ENCODE results near the gene MAFF. TPM values are rescaled to one million over a fixed set of nuclear protein-coding genes. Genes with fewer than 3 reads are reported as not detected.

Gene MAFF
- total RNA-seq, 2 experiments from 2014 or later = 25.6 to 27.3 TPM

DNA sequence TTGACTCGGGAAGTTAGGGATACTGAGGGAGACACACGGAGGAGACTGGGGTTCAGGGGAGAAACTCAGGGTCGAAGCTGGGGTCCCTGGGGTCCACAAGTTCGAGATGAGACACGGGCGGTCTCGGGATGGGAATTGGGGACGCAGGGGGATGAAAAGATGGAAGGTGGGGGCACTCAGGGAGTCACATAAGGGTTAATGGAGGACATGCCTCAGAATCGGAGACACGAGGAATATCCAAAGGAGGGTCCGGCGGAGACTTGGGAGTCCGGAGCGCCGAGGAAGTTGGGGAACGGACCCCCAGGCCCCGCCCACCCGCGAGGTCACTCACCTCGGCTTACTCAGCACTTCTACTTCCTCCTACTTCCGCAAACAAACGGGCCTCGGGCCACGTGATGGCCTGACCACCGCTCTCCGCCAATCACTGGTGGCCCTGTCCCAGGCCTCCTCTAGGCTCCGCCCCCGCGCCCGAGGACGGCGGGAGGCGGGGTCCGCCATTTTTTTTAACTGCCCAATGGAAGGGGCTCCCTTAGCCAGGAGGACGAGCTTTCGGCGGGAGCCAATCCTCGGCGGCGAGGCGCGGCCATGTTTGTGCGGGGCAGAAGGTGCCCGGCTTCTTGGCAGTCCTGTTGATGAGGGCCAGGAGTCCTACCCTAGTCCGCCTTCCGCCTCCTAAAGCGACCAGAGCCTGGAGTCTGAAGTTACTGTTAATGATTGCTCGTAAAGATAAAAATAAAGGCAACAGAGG is 20.2 kb upstream of the MAFF start, which contains the start of gene PLA2G6:
PLA2G6 (minus strand) TSS at position 378 of the 748 bp plus-strand sequence. CDS start 12,404 bp downstream, outside the sequence.
- intact Hi-C loops (cut with DNase I, micrococcal nuclease) = loop anchor here (1.0 to 10.0 kb wide), 7 partner anchors 19 to 393 kb away; partner anchors contain the start of genes DMC1 (in 2 of the 2), MAFF (in 2 of the 2), TMEM184B (in 2 of the 2) and PICK1 (in 1 of the 2)
- CTCF ChIA-PET = interaction anchor here (0.6 to 1.2 kb wide), 2 partner anchors 30 to 110 kb away, joined by 3 to 4 read pairs; no protein-coding TSS in a partner anchor

DNA sequence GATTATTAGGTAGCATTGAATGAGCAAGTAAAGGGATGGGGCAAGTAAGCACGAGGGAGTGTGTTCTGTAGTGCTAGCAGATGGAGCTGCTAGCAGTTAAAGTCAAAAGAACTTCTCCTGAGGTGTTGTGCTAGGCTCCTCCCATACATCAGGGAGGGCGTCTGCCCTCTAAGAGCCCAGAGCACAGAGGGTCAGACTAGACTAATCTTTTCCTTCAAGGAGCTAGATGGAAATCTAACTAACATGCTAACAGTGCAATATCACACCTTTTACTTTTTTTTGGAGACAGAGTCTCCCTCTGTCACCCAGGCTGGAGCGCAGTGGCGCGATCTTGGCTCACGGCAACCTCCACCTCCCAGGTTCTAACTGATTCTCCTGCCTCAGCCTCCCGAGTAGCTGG is 17.0 kb upstream of the MAFF start:
- no peak overlapping the region for H3K27ac ChIP-seq (ENCODE audit: low read depth in 1 of 2, low read length in 2 of 2)
- Mint-ChIP-seq H3K27me3 (no peaks in the 10 kb centered on the region), H3K36me3 (ENCODE audit: low read depth) (peaks cover 11% of the 10 kb centered on the region), H3K9me3 (no peaks in the 10 kb centered on the region), H3K4me1 (ENCODE audit: low read depth) (peaks cover 23% of the 10 kb centered on the region), H3K27ac (no peak overlapping the region), H3K4me3 (no peak overlapping the region)
- peaks cover 21% of the 10 kb centered on the region for H3K4me1 ChIP-seq (ENCODE audit: insufficient read depth, low read length)
- H3K9me3 ChIP-seq (ENCODE audit: control insufficient read depth in 1 of 2, insufficient read depth in 1 of 2, low read length in 2 of 2) = no peaks in the 10 kb centered on the region
- TF ChIP-seq, protein P1, sequence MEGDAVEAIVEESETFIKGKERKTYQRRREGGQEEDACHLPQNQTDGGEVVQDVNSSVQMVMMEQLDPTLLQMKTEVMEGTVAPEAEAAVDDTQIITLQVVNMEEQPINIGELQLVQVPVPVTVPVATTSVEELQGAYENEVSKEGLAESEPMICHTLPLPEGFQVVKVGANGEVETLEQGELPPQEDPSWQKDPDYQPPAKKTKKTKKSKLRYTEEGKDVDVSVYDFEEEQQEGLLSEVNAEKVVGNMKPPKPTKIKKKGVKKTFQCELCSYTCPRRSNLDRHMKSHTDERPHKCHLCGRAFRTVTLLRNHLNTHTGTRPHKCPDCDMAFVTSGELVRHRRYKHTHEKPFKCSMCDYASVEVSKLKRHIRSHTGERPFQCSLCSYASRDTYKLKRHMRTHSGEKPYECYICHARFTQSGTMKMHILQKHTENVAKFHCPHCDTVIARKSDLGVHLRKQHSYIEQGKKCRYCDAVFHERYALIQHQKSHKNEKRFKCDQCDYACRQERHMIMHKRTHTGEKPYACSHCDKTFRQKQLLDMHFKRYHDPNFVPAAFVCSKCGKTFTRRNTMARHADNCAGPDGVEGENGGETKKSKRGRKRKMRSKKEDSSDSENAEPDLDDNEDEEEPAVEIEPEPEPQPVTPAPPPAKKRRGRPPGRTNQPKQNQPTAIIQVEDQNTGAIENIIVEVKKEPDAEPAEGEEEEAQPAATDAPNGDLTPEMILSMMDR (IDR thresholded peaks at IDR 0.05) = no peak
- H3K27me3 ChIP-seq (ENCODE audit: control insufficient read depth in 1 of 2, insufficient read depth in 2 of 2, low read length in 2 of 2) = no peaks in the 10 kb centered on the region
- no peaks in the 10 kb centered on the region for H3K36me3 ChIP-seq (ENCODE audit: insufficient read depth, low read length)
- no peak overlapping the region for H3K4me3 ChIP-seq (ENCODE audit: low read length)
- intact Hi-C loops (cut with DNase I, micrococcal nuclease) = loop anchor here (5.0 to 10.0 kb wide), 5 partner anchors 33 to 390 kb away; partner anchors contain the start of genes DMC1 (in 2 of the 2), TMEM184B (in 2 of the 2) and PICK1 (in 1 of the 2)
- ATAC-seq (ENCODE audit: poor library complexity) (no peak), DNase-seq (no peak)
- ChIA-PET CTCF (no interaction called here), POLR2A (interaction anchor here (0.6 to 1.3 kb wide), 2 partner anchors 30 to 87 kb away, joined by 3 to 4 read pairs; no protein-coding TSS in a partner anchor)

More for the DNA sequence above, 20.2 kb upstream of the MAFF start, which contains the start of gene PLA2G6:
- Mint-ChIP-seq H3K36me3 (ENCODE audit: low read depth) (peaks cover 12% of the 10 kb centered on the region), H3K9me3 (no peaks in the 10 kb centered on the region), H3K27ac (peak within 1 kb of the TSS; percentile 89), H3K27me3 (no peaks in the 10 kb centered on the region), H3K4me3 (peak within 1 kb of the TSS; percentile 94), H3K4me1 (ENCODE audit: low read depth) (peaks cover 31% of the 10 kb centered on the region)
- Histone ChIP-seq H3K27me3 (ENCODE audit: control insufficient read depth in 1 of 2, insufficient read depth in 2 of 2, low read length in 2 of 2) (no peaks in the 10 kb centered on the region), H3K27ac (ENCODE audit: low read depth in 1 of 2, low read length in 2 of 2) (peak within 1 kb of the TSS; percentile 75 to 77), H3K9me3 (ENCODE audit: control insufficient read depth in 1 of 2, insufficient read depth in 1 of 2, low read length in 2 of 2) (no peaks in the 10 kb centered on the region), H3K36me3 (ENCODE audit: insufficient read depth, low read length) (peaks cover 3% of the 10 kb centered on the region), H3K4me3 (ENCODE audit: low read length) (peak within 1 kb of the TSS; percentile 76), H3K4me1 (ENCODE audit: insufficient read depth, low read length) (peaks cover 27% of the 10 kb centered on the region)
- POLR2A ChIA-PET = interaction anchor here (0.6 to 2.5 kb wide), 8 partner anchors 11 to 103 kb away, joined by 3 to 39 read pairs (median 4); partner anchors contain the start of gene MAFF
- ATAC-seq (ENCODE audit: poor library complexity) (peak; percentile 94), DNase-seq (peak; percentile 89 to 98 (median 94))
- TF ChIP-seq, protein P1 (IDR thresholded peaks at IDR 0.05) = no peak

DNA sequence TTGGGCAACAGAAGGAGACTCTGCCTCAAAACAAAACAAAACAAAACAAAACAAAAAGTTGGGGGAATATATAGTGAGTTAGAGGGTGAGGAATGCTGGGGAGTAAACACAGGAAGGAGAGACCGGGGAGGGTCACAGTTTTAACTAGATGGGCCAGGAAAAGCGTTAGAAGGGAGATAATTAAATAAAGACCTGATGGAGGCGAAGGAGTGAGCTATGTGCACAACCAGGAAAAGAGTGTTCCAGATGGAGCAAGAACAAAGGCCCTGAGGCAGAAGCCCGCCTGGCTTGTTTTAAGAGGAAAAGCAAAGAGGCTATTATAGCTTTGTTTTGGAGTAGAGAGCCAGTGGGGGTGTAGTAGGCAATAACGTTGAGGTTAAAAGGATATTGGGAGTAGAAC is 15.4 kb upstream of the MAFF start:
- no peak for DNase-seq
- H3K27me3 ChIP-seq (ENCODE audit: control insufficient read depth in 1 of 2, insufficient read depth in 2 of 2, low read length in 2 of 2) = no peaks in the 10 kb centered on the region
- TF ChIP-seq, protein P1 (IDR thresholded peaks at IDR 0.05) = no peak
- H3K4me1 ChIP-seq (ENCODE audit: insufficient read depth, low read length) = peaks cover 5% of the 10 kb centered on the region
- Mint-ChIP-seq H3K36me3 (ENCODE audit: low read depth) (peaks cover under 1% of the 10 kb centered on the region), H3K27ac (no peak overlapping the region), H3K4me1 (ENCODE audit: low read depth) (peaks cover 7% of the 10 kb centered on the region), H3K4me3 (no peak overlapping the region), H3K27me3 (no peaks in the 10 kb centered on the region), H3K9me3 (no peaks in the 10 kb centered on the region)
- ATAC-seq (ENCODE audit: poor library complexity) = no peak
- intact Hi-C loops (cut with DNase I, micrococcal nuclease) = loop anchor here in 1 of 2 experiments (10.0 kb wide), 1 partner anchor 388 kb away; the partner anchor contains the start of gene DMC1
- H3K36me3 ChIP-seq (ENCODE audit: insufficient read depth, low read length) = no peaks in the 10 kb centered on the region
- H3K27ac ChIP-seq (ENCODE audit: low read depth in 1 of 2, low read length in 2 of 2) = no peak overlapping the region
- CTCF ChIA-PET = no interaction called here
- POLR2A ChIA-PET = interaction anchor here (0.8 kb wide), 1 partner anchor 23 kb away, joined by 4 read pairs; no protein-coding TSS in a partner anchor
- H3K9me3 ChIP-seq (ENCODE audit: control insufficient read depth in 1 of 2, insufficient read depth in 1 of 2, low read length in 2 of 2) = no peaks in the 10 kb centered on the region
- no peak overlapping the region for H3K4me3 ChIP-seq (ENCODE audit: low read length)
